ENCODE results near the gene WASL.
"Not testable (repeated sequence)": the region's sequence is repeated elsewhere in the genome, so short reads cannot be mapped to it uniquely, and the experiment has no call there.

Gene WASL

GRCh38 chr7:123656544-123657303 is 92.1 kb downstream of the WASL start:
- no peak for DNase-seq

- DNase-seq, result no peak
Measured at GRCh38 chr7:123655614-123656013, 93.2 kb downstream of the WASL start, which contains the start of gene LMOD2. Gene LMOD2, plus strand, starts transcription at chr7:123655866. Its CDS starts 98 bp downstream, at chr7:123655964.

- no peak for DNase-seq
Measured at GRCh38 chr7:123653162-123653561, 95.6 kb downstream of the WASL start.

GRCh38 chr7:123652406-123652805 is 96.4 kb downstream of the WASL start:
- no peak for DNase-seq

GRCh38 chr7:123650595-123650994 is 98.2 kb downstream of the WASL start:
- DNase-seq, result no peak

- no peak for DNase-seq
Measured at GRCh38 chr7:123649964-123650363, 98.8 kb downstream of the WASL start.

- no peak for DNase-seq
Measured at GRCh38 chr7:123647106-123647730, 101.6 kb downstream of the WASL start.

- DNase-seq, result no peak
Measured at GRCh38 chr7:123645516-123645915, 103.3 kb downstream of the WASL start.

GRCh38 chr7:123643495-123644441 is 105.0 kb downstream of the WASL start:
- no peak for DNase-seq

GRCh38 chr7:123641901-123642300 is 106.9 kb downstream of the WASL start:
- DNase-seq, result no peak

- DNase-seq, result no peak
Measured at GRCh38 chr7:123640583-123640982, 108.2 kb downstream of the WASL start.

GRCh38 chr7:123639631-123640030 is 109.2 kb downstream of the WASL start:
- no peak for DNase-seq

- DNase-seq, result no peak
Measured at GRCh38 chr7:123637878-123638277, 110.9 kb downstream of the WASL start.

GRCh38 chr7:123637203-123637602 is 111.6 kb downstream of the WASL start:
- no peak for DNase-seq

- no peak for DNase-seq
Measured at GRCh38 chr7:123635551-123636359, 113.0 kb downstream of the WASL start.

GRCh38 chr7:123634011-123634573 is 114.7 kb downstream of the WASL start:
- DNase-seq, result not testable (repeated sequence)

- DNase-seq, result no peak
Measured at GRCh38 chr7:123633553-123633952, 115.2 kb downstream of the WASL start.

GRCh38 chr7:123632808-123633207 is 116.0 kb downstream of the WASL start:
- DNase-seq, result no peak
